Measurements from ENCODE around the gene ARPP19. TPM values are rescaled to one million over a fixed set of nuclear protein-coding genes. Genes with fewer than 3 reads are reported as not detected.
A peak's percentile ranks its signal among the peaks of the same experiment; 100 is the strongest.

The ARPP19 gene
- total and polyA plus RNA-seq, 2 of the 4 experiments (the other 2 are of a cell fraction): 33.4 to 65.2 TPM

DNA sequence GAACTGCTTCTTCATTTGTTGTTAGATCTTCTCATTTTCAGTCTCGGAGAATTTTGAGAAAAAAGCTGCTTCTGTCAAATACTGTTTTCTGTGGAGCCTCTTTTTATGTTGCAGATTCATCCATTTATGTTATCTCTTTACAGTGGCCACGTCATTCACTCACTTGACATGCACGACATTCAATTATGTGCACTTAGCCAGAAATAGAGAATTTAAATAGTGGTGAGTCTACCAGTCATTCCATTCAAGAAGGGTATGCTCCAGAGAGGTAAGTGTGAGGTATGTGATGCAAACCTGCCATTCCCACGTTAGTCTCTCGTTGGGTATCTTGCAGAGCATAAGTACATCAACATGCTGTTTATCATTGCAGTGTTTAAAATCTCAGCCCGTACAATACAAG lies 9.8 kb downstream of the ARPP19 start:
- H3K4me1 ChIP-seq (ENCODE audit: control insufficient read depth, insufficient read depth, low read length): peaks cover 17% of the 10 kb centered on the region
- dilution Hi-C loops (cut with HindIII; ENCODE audit: low sequenced_read_pairs, unreplicated experiment) (no loop called here), in situ Hi-C loops (cut with MboI; ENCODE audit: low sequenced_read_pairs) (no loop called here), intact Hi-C loops (cut with micrococcal nuclease) (no loop called here)
- H3K56ac ChIP-seq (ENCODE audit: extremely low read depth, insufficient read depth, low read length): no peak overlapping the region
- DNase-seq: no peak
- peaks cover 44% of the 10 kb centered on the region for H4K20me1 ChIP-seq (ENCODE audit: insufficient read depth, low read length)
- peaks cover 2% of the 10 kb centered on the region; the same call in 1 of the 2 replicates for H3K36me3 ChIP-seq (ENCODE audit: control insufficient read depth, insufficient read depth, low read length)
- no peak overlapping the region for H2BK120ac ChIP-seq (ENCODE audit: low read depth, low read length)
- H3K23ac ChIP-seq (ENCODE audit: low read depth, low read length): no peak overlapping the region
- H3K27ac ChIP-seq (ENCODE audit: insufficient read depth, low read length): no peak overlapping the region
- no peak overlapping the region for H4K91ac ChIP-seq (ENCODE audit: insufficient read depth, low read depth, low read length)
- BruUV-seq (replicated peaks): no TSS peak
- H2BK5ac ChIP-seq (ENCODE audit: low read depth, low read length, poor library complexity, severe bottlenecking): peak overlapping the region; percentile 37
- peaks cover 9% of the 10 kb centered on the region for H3K9me1 ChIP-seq (ENCODE audit: insufficient read depth, low read length)
- H2BK15ac ChIP-seq (ENCODE audit: low read depth, low read length): no peak overlapping the region
- 0 out of 4 replicates have a peak overlapping the region, but pooled peaks of 1 of the 2 experiments have one; percentile 11 for H4K8ac ChIP-seq (ENCODE audit: low read depth in 2 of 2, low read length in 2 of 2)
- H3K4ac ChIP-seq (ENCODE audit: low read depth, low read length): no peak overlapping the region; the same call in 1 of the 2 replicates
- H3K79me1 ChIP-seq (ENCODE audit: low read depth in 1 of 2, low read length in 2 of 2): peaks cover 4 to 35% of the 10 kb centered on the region in 2 experiments; a peak in 2 of 4 replicates
- H3K4me2 ChIP-seq (ENCODE audit: low read depth, low read length): no peak overlapping the region
- 100% methylated on average over 2 of the region's 6 CpGs; no CpG with 5 or more reads in 1 of the 2 experiments for WGBS, 2 experiments (ENCODE audit: extremely low coverage in 2 of 2, insufficient read length in 1 of 2)
- H3K4me3 ChIP-seq (ENCODE audit: insufficient read depth, low read depth, low read length): no peak overlapping the region
- ATAC-seq (ENCODE audit: low read depth): no peak
- no peaks in the 10 kb centered on the region for H3K9me3 ChIP-seq (ENCODE audit: control insufficient read depth, insufficient read depth, low read length)
- 0 out of 2 replicates have a peak overlapping the region, but pooled peaks have one; percentile 8 for H3K14ac ChIP-seq (replicated peaks; ENCODE audit: low read depth, low read length)
- no peak overlapping the region for H2BK20ac ChIP-seq (ENCODE audit: low read depth, low read length)
- H2AK9ac ChIP-seq (replicated peaks; ENCODE audit: low read depth, low read length, poor library complexity): no peak overlapping the region
- ChIA-PET POLR2A (ENCODE audit: unreplicated experiment) (no interaction called here), CTCF (interaction anchor here (0.6 kb wide), 1 partner anchor 143 kb away, joined by 3 read pairs; no protein-coding TSS in a partner anchor)
- no peak overlapping the region for H3K9ac ChIP-seq (ENCODE audit: low read depth, low read length)
- H4K5ac ChIP-seq (ENCODE audit: low read depth, low read length): no peak overlapping the region
- no peak overlapping the region for H2AK5ac ChIP-seq (ENCODE audit: low read depth, low read length)
- H3K27me3 ChIP-seq (ENCODE audit: control insufficient read depth, insufficient read depth, low read length): no peaks in the 10 kb centered on the region
- H3K18ac ChIP-seq (ENCODE audit: low read depth, low read length): peak overlapping the region; percentile 24; the same call in 1 of the 2 replicates
- H2AFZ ChIP-seq (replicated peaks; ENCODE audit: low read length, poor library complexity): no peak overlapping the region
- TF ChIP-seq NFE2L2 (IDR thresholded peaks at IDR 0.05; ENCODE audit: low read depth, low read length) (no peak), ELK1 (IDR thresholded peaks at IDR 0.05; ENCODE audit: borderline replicate concordance, low read depth, low read length) (no peak), MAZ (IDR thresholded peaks at IDR 0.05; ENCODE audit: borderline replicate concordance, low read depth, low read length) (no peak), CHD1 (IDR thresholded peaks at IDR 0.05; ENCODE audit: low read depth, low read length) (no peak), CEBPB (IDR thresholded peaks at IDR 0.05; ENCODE audit: low read depth, low read length) (no peak), USF2 (IDR thresholded peaks at IDR 0.05; ENCODE audit: low read depth, low read length) (no peak), MXI1 (IDR thresholded peaks at IDR 0.05; ENCODE audit: borderline replicate concordance, low read depth, low read length) (no peak), RFX5 (IDR thresholded peaks at IDR 0.05; ENCODE audit: low read depth, low read length) (no peak), FOS (IDR thresholded peaks at IDR 0.05; ENCODE audit: low read depth, low read length) (no peak)
- TF ChIP-seq, protein P1, sequence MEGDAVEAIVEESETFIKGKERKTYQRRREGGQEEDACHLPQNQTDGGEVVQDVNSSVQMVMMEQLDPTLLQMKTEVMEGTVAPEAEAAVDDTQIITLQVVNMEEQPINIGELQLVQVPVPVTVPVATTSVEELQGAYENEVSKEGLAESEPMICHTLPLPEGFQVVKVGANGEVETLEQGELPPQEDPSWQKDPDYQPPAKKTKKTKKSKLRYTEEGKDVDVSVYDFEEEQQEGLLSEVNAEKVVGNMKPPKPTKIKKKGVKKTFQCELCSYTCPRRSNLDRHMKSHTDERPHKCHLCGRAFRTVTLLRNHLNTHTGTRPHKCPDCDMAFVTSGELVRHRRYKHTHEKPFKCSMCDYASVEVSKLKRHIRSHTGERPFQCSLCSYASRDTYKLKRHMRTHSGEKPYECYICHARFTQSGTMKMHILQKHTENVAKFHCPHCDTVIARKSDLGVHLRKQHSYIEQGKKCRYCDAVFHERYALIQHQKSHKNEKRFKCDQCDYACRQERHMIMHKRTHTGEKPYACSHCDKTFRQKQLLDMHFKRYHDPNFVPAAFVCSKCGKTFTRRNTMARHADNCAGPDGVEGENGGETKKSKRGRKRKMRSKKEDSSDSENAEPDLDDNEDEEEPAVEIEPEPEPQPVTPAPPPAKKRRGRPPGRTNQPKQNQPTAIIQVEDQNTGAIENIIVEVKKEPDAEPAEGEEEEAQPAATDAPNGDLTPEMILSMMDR (conservative IDR thresholded peaks at IDR 0.05; ENCODE audit: low read depth, low read length): no peak

All from IMR-90 (cell line).